ENCODE data around the gene PYCARD.
"Not testable (repeated sequence)": the region's sequence is repeated elsewhere in the genome, so short reads cannot be mapped to it uniquely, and the experiment has no call there.

Gene PYCARD

DNA sequence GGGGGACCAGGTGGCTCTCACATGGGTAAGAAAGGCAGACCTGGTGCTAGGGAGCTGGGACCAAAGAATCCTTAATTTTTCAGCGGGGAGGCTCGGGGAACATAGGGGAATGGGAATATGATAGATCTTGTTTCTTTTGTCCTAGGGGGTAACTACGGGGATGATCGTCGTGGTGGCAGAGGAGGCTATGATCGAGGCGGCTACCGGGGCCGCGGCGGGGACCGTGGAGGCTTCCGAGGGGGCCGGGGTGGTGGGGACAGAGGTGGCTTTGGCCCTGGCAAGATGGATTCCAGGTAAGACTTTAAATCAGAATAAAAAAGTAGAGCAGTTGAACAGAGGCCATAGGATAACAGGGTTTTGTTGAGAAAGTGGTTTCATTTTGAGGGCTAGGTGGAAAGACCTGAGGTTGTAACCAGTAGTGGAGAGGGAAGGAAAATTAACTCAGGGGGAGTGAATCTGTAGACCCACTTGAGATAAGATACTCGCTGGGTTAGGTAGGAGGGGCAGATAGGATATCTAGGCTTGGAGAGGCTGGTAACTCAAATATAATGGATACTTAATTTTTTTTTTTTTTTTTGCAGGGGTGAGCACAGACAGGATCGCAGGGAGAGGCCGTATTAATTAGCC is 11.6 kb downstream of the PYCARD start:
- DNase-seq: no peak

DNA sequence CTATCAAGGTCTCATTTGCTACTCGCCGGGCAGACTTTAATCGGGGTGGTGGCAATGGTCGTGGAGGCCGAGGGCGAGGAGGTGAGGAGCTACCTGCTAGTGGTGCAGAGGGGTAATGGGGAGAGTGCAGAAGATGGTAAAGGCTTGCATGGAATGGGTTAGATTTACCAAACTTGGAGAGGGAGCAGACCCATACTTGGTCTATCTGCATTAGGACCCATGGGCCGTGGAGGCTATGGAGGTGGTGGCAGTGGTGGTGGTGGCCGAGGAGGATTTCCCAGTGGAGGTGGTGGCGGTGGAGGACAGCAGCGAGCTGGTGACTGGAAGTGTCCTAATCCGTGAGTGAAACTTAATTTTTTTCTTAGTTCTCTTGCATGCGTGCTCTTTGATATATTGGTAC is 12.5 kb downstream of the PYCARD start:
- DNase-seq: no peak

DNA sequence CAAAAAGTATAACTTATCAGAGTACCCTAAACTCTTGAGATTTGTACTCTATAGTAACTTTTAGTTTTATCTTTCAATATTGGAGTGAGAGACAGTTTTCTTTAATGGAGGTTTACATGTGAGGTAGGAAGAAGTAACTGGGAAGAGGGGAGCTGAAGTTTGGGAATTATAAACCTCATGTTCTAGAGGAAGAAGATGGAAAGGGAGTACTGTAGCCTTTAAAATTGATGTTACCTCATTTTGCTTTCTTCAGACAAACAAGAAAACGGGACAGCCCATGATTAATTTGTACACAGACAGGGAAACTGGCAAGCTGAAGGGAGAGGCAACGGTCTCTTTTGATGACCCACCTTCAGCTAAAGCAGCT is 13.2 kb downstream of the PYCARD start:
- no peak for DNase-seq

DNA sequence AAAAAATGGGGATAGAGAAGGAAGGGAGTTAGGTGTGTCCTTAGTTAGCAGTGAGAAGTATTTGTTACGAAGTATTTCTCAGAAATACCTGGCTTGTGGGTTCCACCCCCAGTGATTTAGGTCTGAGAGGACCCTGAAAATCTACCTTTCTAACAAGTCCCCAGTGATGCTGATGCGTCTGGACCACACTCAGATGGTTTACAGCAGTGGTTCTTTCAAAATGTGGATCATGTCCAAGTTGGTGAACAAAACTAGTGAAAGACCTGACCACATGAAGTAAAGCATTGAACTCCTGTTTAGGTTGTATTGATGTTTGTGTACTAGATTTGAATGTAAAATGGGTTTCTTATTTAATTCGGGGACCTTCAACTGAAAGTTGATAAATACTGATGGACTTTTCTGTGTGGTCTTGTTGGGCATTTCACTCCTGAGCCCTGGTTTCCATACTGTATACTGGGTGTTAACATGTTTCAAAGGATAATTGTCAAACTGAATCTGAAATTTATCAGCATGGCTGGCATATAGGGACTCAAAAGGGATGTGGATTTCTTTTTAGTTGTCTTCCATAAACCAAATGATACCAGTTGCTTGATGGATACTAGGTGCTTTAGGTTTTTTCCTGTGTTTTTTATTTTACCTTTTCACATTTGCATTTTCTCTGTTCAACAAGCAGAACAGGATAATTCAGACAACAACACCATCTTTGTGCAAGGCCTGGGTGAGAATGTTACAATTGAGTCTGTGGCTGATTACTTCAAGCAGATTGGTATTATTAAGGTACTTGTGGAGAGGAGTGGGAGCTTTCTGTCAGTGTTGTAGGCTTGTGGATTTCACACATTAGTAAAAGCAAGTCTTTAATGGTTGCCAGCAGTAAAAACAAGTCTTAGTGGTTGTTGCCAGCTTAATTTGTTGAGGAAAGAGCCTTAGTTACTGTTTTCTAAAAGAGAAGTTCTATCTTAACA is 13.8 kb downstream of the PYCARD start:
- DNase-seq: no peak

DNA sequence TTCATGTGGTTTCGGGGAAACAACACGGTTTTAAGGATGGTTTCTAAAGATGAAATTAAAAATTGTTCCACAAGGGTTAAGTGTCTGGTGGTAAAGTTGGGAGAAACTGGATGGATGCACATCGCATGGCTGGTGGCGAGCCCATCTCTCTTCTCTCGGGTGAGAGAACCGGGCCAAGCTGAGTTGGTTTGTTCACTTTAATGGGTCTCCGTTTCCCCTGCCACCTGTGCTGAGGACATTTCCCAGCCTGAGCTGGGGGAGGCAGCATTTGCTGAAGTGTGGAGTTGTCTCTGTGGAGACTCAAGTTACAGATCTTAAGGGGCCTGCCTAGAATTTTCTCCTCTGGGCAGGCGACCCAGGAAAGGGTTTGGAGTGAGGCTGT is 14.8 kb downstream of the PYCARD start:
- DNase-seq: no peak

DNA sequence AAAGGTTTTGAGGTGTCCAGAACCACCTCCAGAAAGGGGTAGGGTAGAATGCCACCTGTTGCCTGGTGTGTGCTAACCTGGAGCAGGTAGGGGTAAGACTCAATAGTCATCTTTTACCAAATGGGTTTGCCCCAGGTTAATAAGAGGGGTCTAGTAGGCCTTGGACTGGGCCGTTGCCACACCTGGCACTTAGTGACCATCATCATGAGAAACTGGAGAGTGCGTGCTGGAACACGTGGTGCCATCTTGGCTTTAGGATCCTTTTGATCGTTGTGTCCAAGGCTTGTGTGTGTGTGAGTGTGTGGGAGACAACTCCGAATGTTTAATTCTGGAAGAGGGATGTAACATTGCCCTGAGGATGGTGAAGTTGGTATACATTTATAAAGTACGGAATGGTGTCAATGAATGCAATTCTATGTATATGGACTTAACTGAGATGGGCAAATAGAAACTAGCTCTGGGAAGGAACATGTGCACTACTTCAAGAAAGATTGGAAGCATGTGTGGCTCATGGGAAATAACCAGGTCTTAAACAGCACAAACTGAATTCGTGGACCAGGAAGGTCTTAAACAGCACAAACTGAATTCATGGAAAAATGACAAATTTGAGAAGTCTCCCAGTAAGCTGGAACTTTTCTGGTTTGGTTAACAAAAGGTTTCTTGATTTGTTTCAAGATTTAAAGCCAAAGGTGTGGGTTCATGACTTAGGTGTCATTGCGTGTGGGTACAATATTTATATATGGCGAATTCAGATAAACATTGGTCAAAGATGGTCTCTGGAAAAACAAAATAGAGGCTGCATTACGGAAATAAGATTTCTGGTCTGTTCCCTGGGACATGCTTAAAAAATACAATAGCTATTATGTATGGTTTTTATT is 15.4 kb downstream of the PYCARD start:
- no peak for DNase-seq

- peak; percentile 29 for DNase-seq
Measured at GRCh38 chr16:31186176-31186575, 16.4 kb downstream of the PYCARD start.

GRCh38 chr16:31185339-31185738 is 17.2 kb downstream of the PYCARD start:
- DNase-seq: no peak

GRCh38 chr16:31184888-31185287 is 17.7 kb downstream of the PYCARD start:
- no peak for DNase-seq

DNA sequence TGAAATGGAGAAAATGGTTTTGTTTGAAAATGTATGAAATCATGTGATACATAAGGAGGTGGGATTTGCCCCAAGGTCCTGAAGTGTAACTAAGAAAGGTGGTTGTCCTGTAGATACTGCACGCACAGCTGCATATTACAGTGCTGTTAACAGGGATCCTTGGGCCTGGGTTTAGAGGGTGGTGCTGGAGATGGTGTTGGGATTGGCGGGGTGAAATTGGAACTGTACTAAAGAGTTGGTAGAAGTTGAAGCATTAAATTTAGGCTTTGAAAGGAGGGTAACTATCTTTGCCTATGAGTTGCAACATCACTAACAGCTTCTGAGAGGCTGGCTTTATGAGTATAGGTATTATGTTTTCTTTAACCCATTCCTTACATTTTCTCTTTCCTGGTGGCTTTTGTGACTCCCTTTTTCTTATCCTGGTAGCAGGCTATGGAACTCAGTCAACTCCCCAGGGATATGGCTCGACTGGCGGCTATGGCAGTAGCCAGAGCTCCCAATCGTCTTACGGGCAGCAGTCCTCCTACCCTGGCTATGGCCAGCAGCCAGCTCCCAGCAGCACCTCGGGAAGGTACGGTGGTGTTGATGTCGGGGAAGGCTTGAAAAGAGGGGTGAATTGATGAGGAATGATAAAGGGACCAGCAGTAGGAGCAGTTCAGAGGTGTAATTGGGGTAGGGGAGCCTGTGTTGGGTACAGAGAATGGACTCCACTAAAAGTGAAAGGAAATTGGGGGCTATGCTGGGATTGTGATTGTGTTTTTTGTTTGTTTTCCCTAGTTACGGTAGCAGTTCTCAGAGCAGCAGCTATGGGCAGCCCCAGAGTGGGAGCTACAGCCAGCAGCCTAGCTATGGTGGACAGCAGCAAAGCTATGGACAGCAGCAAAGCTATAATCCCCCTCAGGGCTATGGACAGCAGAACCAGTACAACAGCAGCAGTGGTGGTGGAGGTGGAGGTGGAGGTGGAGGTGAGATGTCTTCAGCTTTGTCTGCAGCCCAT is 18.8 kb downstream of the PYCARD start:
- DNase-seq: no peak

- DNase-seq: no peak
Measured at GRCh38 chr16:31182391-31182790, 20.2 kb downstream of the PYCARD start.

DNA sequence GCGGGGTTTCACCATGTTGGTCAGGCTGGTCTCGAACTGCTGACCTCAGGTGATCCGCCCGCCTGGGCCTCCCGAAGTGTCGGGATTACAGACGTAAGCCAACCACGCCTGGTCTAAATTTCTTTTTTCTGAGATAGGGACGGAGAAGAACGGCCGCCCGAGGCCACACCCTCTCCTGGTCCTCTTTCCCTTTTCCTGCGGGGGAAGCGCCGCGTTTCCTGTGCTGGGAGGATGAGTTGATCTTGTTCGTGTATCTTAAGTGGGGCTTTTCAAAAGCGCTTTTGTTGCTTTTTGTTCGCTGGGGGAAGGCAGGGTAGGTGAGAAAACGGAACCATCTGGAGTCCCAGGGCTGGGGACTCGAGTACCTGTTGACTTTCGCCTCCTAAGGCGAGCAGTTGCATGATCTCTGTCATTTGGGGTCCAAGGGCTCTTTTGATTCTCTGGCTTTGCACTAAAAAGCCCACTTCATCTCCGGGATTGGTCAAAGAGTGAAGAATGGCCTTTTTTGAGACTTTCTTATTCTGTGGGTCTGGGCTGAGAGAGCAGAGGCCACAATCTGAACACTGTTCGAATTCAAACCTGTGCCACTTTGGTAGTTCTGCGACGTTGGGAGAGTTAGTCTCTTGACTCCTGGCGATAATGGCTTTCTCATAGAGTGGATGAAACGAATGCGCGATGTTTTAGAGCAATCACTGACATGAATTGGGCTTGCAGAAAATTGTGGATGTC is 21.3 kb downstream of the PYCARD start:
- DNase-seq: no peak

GRCh38 chr16:31179747-31180459 is 22.7 kb downstream of the PYCARD start, which contains the start of gene FUS:
FUS (plus strand) TSS chr16:31180139; CDS start chr16:31180215, 76 bp downstream.
- peak; percentile 90 for DNase-seq

- DNase-seq: no peak
Measured at GRCh38 chr16:31179219-31179746, 23.3 kb downstream of the PYCARD start.

GRCh38 chr16:31177136-31177535 is 25.4 kb downstream of the PYCARD start:
- DNase-seq: no peak

GRCh38 chr16:31170048-31170447 is 32.5 kb downstream of the PYCARD start:
- DNase-seq: not testable (repeated sequence)

- DNase-seq: no peak
Measured at GRCh38 chr16:31168848-31169247, 33.7 kb downstream of the PYCARD start.

- DNase-seq: no peak
Measured at GRCh38 chr16:31167315-31167714, 35.2 kb downstream of the PYCARD start.

- DNase-seq: no peak
Measured at GRCh38 chr16:31157136-31157535, 45.4 kb downstream of the PYCARD start.

All from fibroblast of skin of scalp (primary cell).